GM23248 (cell line): ENCODE measurements around the gene CA5A.

Source experiments
- EZH2 ChIP-seq: fragments of 200-600 bp; sonication (generic); IDR thresholded peaks from 2 replicates; pipeline ENCODE4 v1.6.1; 2018; ENCODE audit warnings: antibody characterized with exemption, mild to moderate bottlenecking; ENCODE audit not compliant: insufficient read depth, poor library complexity, severe bottlenecking
- EZH2phosphoT487 ChIP-seq: fragments of 200-600 bp; sonication (generic); IDR thresholded peaks from 2 replicates; pipeline ENCODE4 v1.6.1; 2018; ENCODE audit warnings: antibody characterized with exemption, moderate library complexity, mild to moderate bottlenecking, low read depth; ENCODE audit not compliant: insufficient read depth

DNA sequence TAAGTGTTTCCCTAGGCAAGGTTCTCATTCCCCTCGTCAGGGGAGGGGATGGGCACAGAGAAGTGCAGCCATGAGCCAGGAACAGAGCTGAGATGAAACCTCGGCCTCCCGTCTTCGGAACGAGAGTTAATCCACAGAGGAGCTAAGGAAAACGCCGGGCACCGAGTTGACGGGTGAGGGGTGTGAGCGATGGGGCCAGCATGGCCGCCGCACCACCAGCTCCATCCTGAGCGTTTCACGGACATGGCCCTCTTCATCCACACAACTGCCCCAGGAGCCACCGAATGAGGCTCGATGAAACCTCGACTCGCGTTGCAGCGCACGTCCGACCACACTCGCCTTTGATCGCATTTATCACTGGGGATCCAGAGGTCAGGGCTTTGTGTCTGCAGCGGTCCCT lies 21.5 kb downstream of the CA5A start:
- TF ChIP-seq EZH2: no peak
- no peak for TF ChIP-seq EZH2phosphoT487
